Activated B cell treated with CpG ODN at 0.5 μM for 24 hours (primary cell): ENCODE measurements around the gene MAPK12. TPM values are rescaled to one million over a fixed set of nuclear protein-coding genes. Genes with fewer than 3 reads are reported as not detected.

Experiments
- ATAC-seq: fragments of 200-7000 bp; cut with Tn5 transposase; one replicate; pipeline ENCODE4 v1.10.0; 2021; ENCODE audit warnings: low read depth, mild to moderate bottlenecking, moderate library complexity
- CTCF ChIA-PET: fragments of 350-600 bp; sonication (Branson Sonifier 250); formaldehyde crosslinking; loops from one replicate; lab custom pipeline; 2021; ENCODE audit warnings: antibody characterized with exemption; lab: Charles Lee
- POLR2A ChIA-PET: fragments of 350-600 bp; sonication (Branson Sonifier 250); formaldehyde crosslinking; loops from one replicate; lab custom pipeline; 2021; ENCODE audit warnings: antibody characterized with exemption; lab: Charles Lee
- DNase-seq: peaks from one replicate; pipeline ENCODE4 v3.0.0; 2022
- H3K27ac Mint-ChIP-seq: one replicate; pipeline ENCODE4 v1.8.0; 2020; ENCODE audit warnings: mixed read lengths
- H3K27me3 Mint-ChIP-seq: one replicate; pipeline ENCODE4 v1.8.0; 2021; ENCODE audit warnings: mixed read lengths
- H3K36me3 Mint-ChIP-seq: one replicate; pipeline ENCODE4 v1.8.0; 2021; ENCODE audit warnings: low read depth, mixed read lengths
- H3K4me1 Mint-ChIP-seq: one replicate; pipeline ENCODE4 v1.8.0; 2021; ENCODE audit warnings: mixed read lengths
- H3K4me3 Mint-ChIP-seq: one replicate; pipeline ENCODE4 v1.8.0; 2020; ENCODE audit warnings: mild to moderate bottlenecking, mixed read lengths
- H3K9me3 Mint-ChIP-seq: one replicate; pipeline ENCODE4 v1.8.0; 2020; ENCODE audit warnings: mixed read lengths
- intact Hi-C: fragments of 100-400 bp; cut with micrococcal nuclease; formaldehyde crosslinking; loops from one replicate; pipeline ENCODE4 v1.15.1; 2024
- total RNA-seq: library from RNA; stranded (reverse); gene quantifications from 2 replicates; pipeline ENCODE4 v1.2.3, GENCODE V29; 2022
- TF ChIP-seq, protein P1 (sequence below): fragments of 200-600 bp; IDR thresholded peaks from one replicate; pipeline ENCODE4 v1.8.0; 2022; ENCODE audit warnings: antibody characterized with exemption, mild to moderate bottlenecking

The MAPK12 gene
- total RNA-seq, 1 donor from 2014 or later = 4.4 TPM

GRCh38 chr22:50272044-50272802 is 10.7 kb upstream of the MAPK12 start:
- H3K36me3 Mint-ChIP-seq = no peaks in the 10 kb centered on the region
- CTCF ChIA-PET = interaction anchor here (1.3 to 3.8 kb wide), 3 partner anchors 20 to 69 kb away, joined by 4 to 22 read pairs (median 11); partner anchors contain the start of gene DENND6B
- no peaks in the 10 kb centered on the region for H3K27me3 Mint-ChIP-seq
- DNase-seq (no peak), ATAC-seq (no peak)
- no peak overlapping the region for H3K27ac Mint-ChIP-seq
- H3K4me1 Mint-ChIP-seq = peaks cover 17% of the 10 kb centered on the region
- intact Hi-C loops = no loop called here
- H3K4me3 Mint-ChIP-seq = no peak overlapping the region
- TF ChIP-seq, protein P1, sequence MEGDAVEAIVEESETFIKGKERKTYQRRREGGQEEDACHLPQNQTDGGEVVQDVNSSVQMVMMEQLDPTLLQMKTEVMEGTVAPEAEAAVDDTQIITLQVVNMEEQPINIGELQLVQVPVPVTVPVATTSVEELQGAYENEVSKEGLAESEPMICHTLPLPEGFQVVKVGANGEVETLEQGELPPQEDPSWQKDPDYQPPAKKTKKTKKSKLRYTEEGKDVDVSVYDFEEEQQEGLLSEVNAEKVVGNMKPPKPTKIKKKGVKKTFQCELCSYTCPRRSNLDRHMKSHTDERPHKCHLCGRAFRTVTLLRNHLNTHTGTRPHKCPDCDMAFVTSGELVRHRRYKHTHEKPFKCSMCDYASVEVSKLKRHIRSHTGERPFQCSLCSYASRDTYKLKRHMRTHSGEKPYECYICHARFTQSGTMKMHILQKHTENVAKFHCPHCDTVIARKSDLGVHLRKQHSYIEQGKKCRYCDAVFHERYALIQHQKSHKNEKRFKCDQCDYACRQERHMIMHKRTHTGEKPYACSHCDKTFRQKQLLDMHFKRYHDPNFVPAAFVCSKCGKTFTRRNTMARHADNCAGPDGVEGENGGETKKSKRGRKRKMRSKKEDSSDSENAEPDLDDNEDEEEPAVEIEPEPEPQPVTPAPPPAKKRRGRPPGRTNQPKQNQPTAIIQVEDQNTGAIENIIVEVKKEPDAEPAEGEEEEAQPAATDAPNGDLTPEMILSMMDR = no peak
- H3K9me3 Mint-ChIP-seq = no peaks in the 10 kb centered on the region
- POLR2A ChIA-PET = interaction anchor here (0.6 to 1.6 kb wide), 5 partner anchors 21 to 70 kb away, joined by 3 to 8 read pairs (median 5); partner anchors contain the start of gene HDAC10

GRCh38 chr22:50271519-50271970 is 10.1 kb upstream of the MAPK12 start:
- intact Hi-C loops = loop anchor here (2.0 kb wide), 1 partner anchor 21 kb away; no protein-coding TSS in a partner anchor
- DNase-seq = peak; percentile 56
- Mint-ChIP-seq H3K36me3 (no peaks in the 10 kb centered on the region), H3K9me3 (no peaks in the 10 kb centered on the region), H3K27me3 (no peaks in the 10 kb centered on the region), H3K4me3 (no peak overlapping the region), H3K4me1 (peaks cover 17% of the 10 kb centered on the region), H3K27ac (no peak overlapping the region)
- ChIA-PET CTCF (interaction anchor here (1.3 to 3.8 kb wide), 3 partner anchors 19 to 70 kb away, joined by 4 to 22 read pairs (median 11); partner anchors contain the start of gene DENND6B), POLR2A (interaction anchor here (0.6 to 1.6 kb wide), 3 partner anchors 20 to 63 kb away, joined by 3 to 5 read pairs (median 5); partner anchors contain the start of gene HDAC10)
- peak; percentile 31 for ATAC-seq
- TF ChIP-seq, protein P1 = no peak

DNA sequence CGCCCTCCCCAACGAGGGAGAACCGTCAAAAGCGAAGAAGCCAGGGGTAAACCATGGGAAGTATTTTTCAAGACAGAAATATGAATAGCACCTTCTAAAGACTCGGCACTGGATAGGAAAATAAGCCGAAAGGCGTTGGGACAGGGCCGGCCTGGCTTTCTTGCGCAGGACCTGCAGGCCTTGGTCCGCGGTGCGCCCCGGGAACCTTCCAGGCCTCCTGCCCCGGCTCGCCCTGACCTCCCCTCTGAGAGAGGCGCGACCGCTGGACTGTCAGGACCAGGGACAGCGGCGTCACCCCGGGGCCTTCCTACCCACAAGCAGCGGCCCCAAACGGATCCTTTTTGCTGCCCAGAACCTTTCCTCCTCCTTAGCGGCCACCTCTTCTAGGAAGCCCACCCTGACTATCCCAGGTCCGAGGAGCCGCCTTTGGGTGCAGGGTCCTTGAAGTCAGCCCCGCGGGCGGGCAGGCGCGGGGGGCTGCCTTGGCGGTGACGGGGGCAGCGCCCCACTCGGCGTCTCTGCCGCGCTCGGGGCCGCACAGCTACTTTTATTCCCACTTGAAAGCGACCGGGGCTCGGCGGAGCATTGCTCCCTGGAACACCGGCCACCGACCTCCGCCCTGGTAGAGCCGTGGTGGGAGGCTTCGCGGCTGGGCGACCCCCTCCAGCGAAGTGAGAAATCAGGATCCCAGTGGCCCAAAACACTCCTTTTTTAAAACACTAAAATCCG is 9.3 kb upstream of the MAPK12 start:
- peak; percentile 67 for DNase-seq
- no peaks in the 10 kb centered on the region for H3K36me3 Mint-ChIP-seq
- POLR2A ChIA-PET = interaction anchor here (0.6 to 1.2 kb wide), 4 partner anchors 19 to 80 kb away, joined by 3 to 5 read pairs (median 4); partner anchors contain the start of gene TUBGCP6

DNA sequence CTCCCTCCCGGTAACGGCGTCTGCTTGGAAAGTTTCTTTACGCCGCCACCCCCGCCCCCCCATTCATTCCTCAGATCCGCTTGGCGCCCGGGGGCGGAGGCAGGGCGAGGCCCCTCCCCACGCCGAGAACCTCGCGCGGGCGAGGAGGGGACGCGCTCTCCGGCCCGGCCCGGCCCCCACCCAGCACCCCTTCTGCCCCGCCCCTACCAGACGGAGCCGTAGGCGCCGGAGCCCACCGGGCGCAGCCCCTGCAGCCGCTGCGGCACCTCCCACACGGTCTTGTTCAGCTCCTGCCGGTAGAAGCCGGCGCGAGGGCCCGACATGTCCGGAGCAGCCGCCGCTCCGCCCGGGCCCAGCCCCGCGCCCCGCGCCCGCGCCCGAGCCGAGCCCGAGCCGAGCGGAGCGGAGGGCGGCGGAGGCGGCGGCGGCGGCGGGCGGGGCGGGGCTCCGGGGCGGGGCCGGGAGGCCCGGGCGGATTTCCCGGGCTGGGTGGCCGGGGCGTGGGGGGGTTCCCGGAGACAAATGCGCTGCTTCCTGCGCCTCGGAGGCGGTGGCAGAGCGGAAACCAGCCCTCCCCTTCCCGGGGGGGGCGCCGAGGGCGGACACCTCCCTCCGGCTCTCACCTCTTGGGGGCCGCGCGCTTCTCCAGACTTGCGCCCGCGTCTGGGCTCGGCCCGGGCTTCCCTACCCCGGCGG is 8.6 kb upstream of the MAPK12 start, which contains the start of gene MAPK11:
Gene MAPK11 (minus strand): TSS at position 411 of the 696 bp plus-strand sequence. CDS start 88 bp downstream, at position 323.
- Mint-ChIP-seq H3K36me3 (no peaks in the 10 kb centered on the region), H3K27me3 (no peaks in the 10 kb centered on the region), H3K4me1 (peaks cover 19% of the 10 kb centered on the region), H3K4me3 (peak within 1 kb of the TSS; percentile 73), H3K27ac (no peak within 1 kb of the TSS), H3K9me3 (no peaks in the 10 kb centered on the region)
- ChIA-PET POLR2A (interaction anchor here (1.0 to 1.2 kb wide), 2 partner anchors 25 to 79 kb away, joined by 4 read pairs; partner anchors contain the start of gene TUBGCP6), CTCF (no interaction called here)
- ATAC-seq (peak; percentile 56), DNase-seq (peak; percentile 60)
- TF ChIP-seq, protein P1 = no peak
- intact Hi-C loops = loop anchor here (1.0 to 2.0 kb wide), 4 partner anchors 8 to 350 kb away; no protein-coding TSS in a partner anchor

More for the DNA sequence above, 9.3 kb upstream of the MAPK12 start:
- TF ChIP-seq, protein P1 = no peak
- H3K4me1 Mint-ChIP-seq = peaks cover 17% of the 10 kb centered on the region
- H3K27me3 Mint-ChIP-seq = no peaks in the 10 kb centered on the region
- intact Hi-C loops = loop anchor here (1.0 to 2.0 kb wide), 4 partner anchors 9 to 349 kb away; no protein-coding TSS in a partner anchor
- peak overlapping the region; percentile 73 for H3K4me3 Mint-ChIP-seq
- CTCF ChIA-PET = interaction anchor here (1.3 to 3.8 kb wide), 2 partner anchors 18 to 57 kb away, joined by 4 to 22 read pairs; partner anchors contain the start of gene DENND6B
- ATAC-seq = peak; percentile 46
- no peaks in the 10 kb centered on the region for H3K9me3 Mint-ChIP-seq
- no peak overlapping the region for H3K27ac Mint-ChIP-seq
